RWPE2 (cell line): ENCODE measurements around the gene PRSS53.

Source experiments
- ATAC-seq: fragments of 200-7000 bp; cut with Tn5 transposase; 3 replicates; pipeline ENCODE4 v1.9.1; 2021; ENCODE audit warnings: low read depth
- DNase-seq: peaks from one replicate; pipeline ENCODE4 v3.0.0-alpha.2; 2020; ENCODE audit warnings: low spot score
- H3K27ac ChIP-seq: fragments of 450-650 bp; 2 replicates; pipeline ENCODE4 v1.5.1; 2017; ENCODE audit warnings: mild to moderate bottlenecking; ENCODE audit not compliant: poor library complexity, severe bottlenecking
- H3K27me3 ChIP-seq: fragments of 250-450 bp; sonication (Bioruptor Pico); 2 replicates; pipeline ENCODE4 v1.5.1; 2021; ENCODE audit warnings: mild to moderate bottlenecking, moderate library complexity; ENCODE audit not compliant: insufficient read depth, poor library complexity, severe bottlenecking
- H3K36me3 ChIP-seq: fragments of 250-450 bp; sonication (Bioruptor Pico); 2 replicates; pipeline ENCODE4 v1.5.1; 2020; ENCODE audit warnings: low read depth, mild to moderate bottlenecking, moderate library complexity
- H3K4me1 ChIP-seq: fragments of 250-450 bp; sonication (Bioruptor Pico); 2 replicates; pipeline ENCODE4 v1.5.1; 2021; ENCODE audit warnings: mild to moderate bottlenecking, moderate library complexity; ENCODE audit not compliant: insufficient read depth, poor library complexity, severe bottlenecking
- H3K4me3 ChIP-seq: fragments of 250-450 bp; sonication (Bioruptor Pico); 2 replicates; pipeline ENCODE4 v1.5.1; 2021; ENCODE audit warnings: mild to moderate bottlenecking, moderate library complexity; ENCODE audit not compliant: severe bottlenecking
- H3K9me3 ChIP-seq: fragments of 250-450 bp; sonication (Bioruptor Pico); 2 replicates; pipeline ENCODE4 v1.5.1; 2021; ENCODE audit warnings: mild to moderate bottlenecking, moderate library complexity; ENCODE audit not compliant: severe bottlenecking
- CTCF ChIP-seq: fragments of 450-650 bp; IDR thresholded peaks from one replicate; pipeline ENCODE4 v1.5.1; 2017; ENCODE audit warnings: mild to moderate bottlenecking, moderate library complexity; ENCODE audit not compliant: poor library complexity, severe bottlenecking

PRSS53 gene

DNA sequence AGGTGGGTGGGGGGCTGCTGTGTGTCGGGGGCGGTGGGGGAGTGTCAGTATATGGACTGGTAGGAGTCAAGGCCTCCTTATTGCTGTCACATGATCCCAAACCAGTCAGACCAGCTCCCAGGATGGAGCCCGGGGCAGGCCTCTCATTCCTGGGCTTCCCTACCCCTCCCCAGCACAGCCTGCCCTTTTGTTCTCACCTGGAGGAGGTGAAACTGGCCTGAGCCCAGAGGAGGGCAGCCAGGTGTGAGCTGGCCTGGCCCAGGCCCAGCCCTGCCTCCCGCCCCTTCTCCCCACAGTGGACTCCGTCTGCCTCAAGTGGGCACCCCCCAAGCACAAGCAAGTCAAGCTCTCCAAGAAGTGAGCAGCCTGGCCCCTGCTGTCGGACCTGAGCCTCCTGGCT, 42.2 kb upstream of the PRSS53 start:
- peaks cover 45% of the 10 kb centered on the region for H3K36me3 ChIP-seq
- H3K4me3 ChIP-seq = no peak overlapping the region
- TF ChIP-seq CTCF = no peak
- peak overlapping the region; percentile 75 for H3K27ac ChIP-seq
- DNase-seq (peak; percentile 92), ATAC-seq (peak; percentile 77)
- H3K9me3 ChIP-seq = no peaks in the 10 kb centered on the region
- H3K27me3 ChIP-seq = no peaks in the 10 kb centered on the region
- H3K4me1 ChIP-seq = peaks cover 40% of the 10 kb centered on the region

DNA sequence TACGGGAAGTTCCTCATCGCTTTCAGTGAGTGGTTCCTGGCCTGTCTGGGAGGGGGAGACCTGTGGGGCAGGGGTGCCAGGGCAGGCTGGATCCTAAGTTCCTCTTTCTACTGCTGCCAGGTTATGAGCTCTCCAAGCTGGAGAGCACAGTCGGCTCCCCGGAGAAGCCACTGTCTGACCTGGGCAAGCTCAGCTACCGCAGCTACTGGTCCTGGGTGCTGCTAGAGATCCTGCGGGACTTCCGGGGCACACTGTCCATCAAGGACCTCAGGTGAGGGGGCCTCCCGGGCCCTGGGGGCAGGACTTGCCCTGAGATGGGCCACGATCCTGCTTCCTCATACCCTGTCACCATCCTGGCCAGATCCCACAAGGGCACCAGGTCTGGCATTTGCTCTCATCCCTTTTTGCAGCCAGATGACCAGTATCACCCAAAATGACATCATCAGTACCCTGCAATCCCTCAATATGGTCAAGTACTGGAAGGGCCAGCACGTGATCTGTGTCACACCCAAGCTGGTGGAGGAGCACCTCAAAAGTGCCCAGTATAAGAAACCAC, 41.7 kb upstream of the PRSS53 start:
- TF ChIP-seq CTCF = no peak
- ATAC-seq (peak; percentile 0; the same call in 2 of the 3 replicates), DNase-seq (peak; percentile 58)
- Histone ChIP-seq H3K4me1 (peaks cover 37% of the 10 kb centered on the region), H3K36me3 (peaks cover 45% of the 10 kb centered on the region), H3K4me3 (no peak overlapping the region), H3K9me3 (no peaks in the 10 kb centered on the region), H3K27me3 (no peaks in the 10 kb centered on the region), H3K27ac (peak overlapping the region; percentile 75)

DNA sequence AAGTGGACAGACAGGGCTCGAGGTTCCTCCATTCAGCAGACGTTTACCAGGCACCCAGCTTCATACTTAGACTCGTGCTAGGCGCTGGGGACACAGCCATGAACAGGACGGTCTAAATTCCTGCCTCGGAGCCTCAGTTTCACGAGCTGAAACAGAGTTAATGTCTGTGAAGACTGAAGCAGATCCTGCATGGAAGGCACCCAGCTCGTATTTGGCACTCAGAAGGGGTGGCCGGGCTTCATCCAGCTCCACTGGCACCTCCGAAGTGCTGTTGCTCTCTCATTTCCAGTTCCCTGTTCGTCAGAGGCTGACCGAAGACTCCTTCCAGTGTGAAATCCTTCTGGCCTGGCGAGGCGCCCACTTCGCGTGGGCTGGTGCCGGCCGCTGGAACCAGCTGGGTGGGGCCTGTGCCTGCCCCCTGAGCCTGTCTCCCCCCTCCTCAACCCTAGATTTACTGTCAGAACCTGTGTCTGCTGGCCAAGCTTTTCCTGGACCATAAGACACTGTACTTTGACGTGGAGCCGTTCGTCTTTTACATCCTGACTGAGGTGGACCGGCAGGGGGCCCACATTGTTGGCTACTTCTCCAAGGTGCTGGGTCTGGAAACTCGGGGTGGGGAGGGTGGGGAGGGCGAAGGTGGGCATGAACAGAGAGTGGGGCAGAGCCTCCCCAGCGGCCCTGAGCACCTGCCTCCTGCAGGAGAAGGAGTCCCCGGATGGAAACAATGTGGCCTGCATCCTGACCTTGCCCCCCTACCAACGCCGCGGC, 41.0 kb upstream of the PRSS53 start:
- Histone ChIP-seq H3K27me3 (no peaks in the 10 kb centered on the region), H3K27ac (peak overlapping the region; percentile 75), H3K9me3 (no peaks in the 10 kb centered on the region), H3K4me3 (no peak overlapping the region), H3K36me3 (peaks cover 45% of the 10 kb centered on the region), H3K4me1 (peaks cover 37% of the 10 kb centered on the region)
- DNase-seq (peak; percentile 41), ATAC-seq (no peak)
- no peak for TF ChIP-seq CTCF

- ATAC-seq = no peak
- Histone ChIP-seq H3K27ac (peak overlapping the region; percentile 75), H3K9me3 (no peaks in the 10 kb centered on the region), H3K4me3 (no peak overlapping the region), H3K4me1 (peaks cover 31% of the 10 kb centered on the region), H3K27me3 (no peaks in the 10 kb centered on the region), H3K36me3 (peaks cover 43% of the 10 kb centered on the region)
- no peak for TF ChIP-seq CTCF
- DNase-seq = no peak
Measured at GRCh38 chr16:31128711-31129567, 40.2 kb upstream of the PRSS53 start.
